SK-N-MC (cell line): ENCODE data around the gene SHROOM3.

ENCODE experiments used
- DNase-seq: peaks from one replicate; pipeline ENCODE4 v3.0.0-alpha.2; 2011; ENCODE audit warnings: low read depth, low spot score
- H3K27ac ChIP-seq: fragments of 200-600 bp; sonication (generic); 2 replicates; pipeline ENCODE4 v1.5.1; 2016; ENCODE audit warnings: mixed run types
- H3K36me3 ChIP-seq: fragments of 200-600 bp; sonication (generic); 2 replicates; pipeline ENCODE4 v1.6.1; 2017; ENCODE audit warnings: antibody characterized with exemption, low read length, mixed read lengths; ENCODE audit not compliant: insufficient read depth
- H3K4me3 ChIP-seq: fragments of 200-600 bp; sonication (generic); 2 replicates; pipeline ENCODE4 v1.5.1; 2016
- H3K9ac ChIP-seq: fragments of 200-600 bp; sonication (generic); 2 replicates; pipeline ENCODE4 v1.8.0; 2017; ENCODE audit warnings: mixed run types, mixed read lengths; ENCODE audit not compliant: insufficient read length
- H3K9me3 ChIP-seq: fragments of 200-600 bp; sonication (generic); 2 replicates; pipeline ENCODE4 v1.6.1; 2017; ENCODE audit warnings: low read depth, mild to moderate bottlenecking, antibody characterized with exemption, low read length, moderate library complexity, mixed read lengths
- EZH2 ChIP-seq: fragments of 200-600 bp; sonication (generic); IDR thresholded peaks from one replicate; pipeline ENCODE4 v1.6.1; 2017; ENCODE audit warnings: antibody characterized with exemption
- FOXP2 ChIP-seq: optimal IDR thresholded peaks from 2 replicates; pipeline ENCODE3; 2011; ENCODE audit warnings: mild to moderate bottlenecking, moderate library complexity; ENCODE audit not compliant: insufficient read depth; ENCODE audit errors: extremely low read length, control extremely low read depth
- POLR2AphosphoS5 ChIP-seq: IDR thresholded peaks from 2 replicates; pipeline ENCODE4 v1.6.1; 2012; ENCODE audit warnings: mild to moderate bottlenecking, low read depth, low read length, borderline replicate concordance

Gene SHROOM3

GRCh38 chr4:76562161-76562560, 127.1 kb downstream of the SHROOM3 start:
- DNase-seq, result no peak
- H3K27ac ChIP-seq, result no peak overlapping the region

GRCh38 chr4:76562836-76563453, 127.9 kb downstream of the SHROOM3 start:
- TF ChIP-seq EZH2, result no peak
- no peak for TF ChIP-seq POLR2AphosphoS5
- TF ChIP-seq FOXP2, result no peak
- H3K4me3 ChIP-seq, result no peak overlapping the region
- H3K9me3 ChIP-seq, result no peaks in the 10 kb centered on the region
- no peak overlapping the region for H3K27ac ChIP-seq
- no peaks in the 10 kb centered on the region for H3K36me3 ChIP-seq
- no peak for DNase-seq
- no peak overlapping the region for H3K9ac ChIP-seq

More at GRCh38 chr4:76562161-76562560, 127.1 kb downstream of the SHROOM3 start:
- Histone ChIP-seq H3K9me3 (no peaks in the 10 kb centered on the region), H3K36me3 (no peaks in the 10 kb centered on the region), H3K4me3 (no peak overlapping the region), H3K9ac (no peak overlapping the region)
- TF ChIP-seq FOXP2, result no peak
- no peak for TF ChIP-seq EZH2
- TF ChIP-seq POLR2AphosphoS5, result no peak

GRCh38 chr4:76563454-76564122, 128.6 kb downstream of the SHROOM3 start:
- Histone ChIP-seq H3K36me3 (no peaks in the 10 kb centered on the region), H3K4me3 (no peak overlapping the region), H3K27ac (no peak overlapping the region), H3K9me3 (no peaks in the 10 kb centered on the region), H3K9ac (no peak overlapping the region)
- TF ChIP-seq POLR2AphosphoS5 (no peak), FOXP2 (no peak), EZH2 (no peak)
- DNase-seq, result no peak

GRCh38 chr4:76564123-76564915, 129.3 kb downstream of the SHROOM3 start:
- no peaks in the 10 kb centered on the region for H3K9me3 ChIP-seq
- no peak for DNase-seq
- H3K27ac ChIP-seq, result no peak overlapping the region
- H3K4me3 ChIP-seq, result no peak overlapping the region
- H3K36me3 ChIP-seq, result no peaks in the 10 kb centered on the region
- TF ChIP-seq POLR2AphosphoS5, result no peak
- TF ChIP-seq EZH2, result no peak
- no peak for TF ChIP-seq FOXP2
- H3K9ac ChIP-seq, result no peak overlapping the region

- TF ChIP-seq EZH2 (no peak), FOXP2 (no peak), POLR2AphosphoS5 (no peak)
- Histone ChIP-seq H3K36me3 (no peaks in the 10 kb centered on the region), H3K4me3 (no peak overlapping the region), H3K9me3 (no peaks in the 10 kb centered on the region), H3K9ac (no peak overlapping the region), H3K27ac (no peak overlapping the region)
- DNase-seq, result no peak
These were observed 133.2 kb downstream of the SHROOM3 start for GRCh38 chr4:76568262-76568661.

GRCh38 chr4:76569225-76569624, 134.2 kb downstream of the SHROOM3 start:
- no peak overlapping the region for H3K27ac ChIP-seq

GRCh38 chr4:76569706-76570105, 134.7 kb downstream of the SHROOM3 start:
- no peaks in the 10 kb centered on the region for H3K9me3 ChIP-seq
- H3K9ac ChIP-seq, result no peak overlapping the region
- no peak for DNase-seq
- H3K36me3 ChIP-seq, result no peaks in the 10 kb centered on the region
- H3K27ac ChIP-seq, result no peak overlapping the region
- no peak for TF ChIP-seq EZH2
- no peak for TF ChIP-seq FOXP2
- TF ChIP-seq POLR2AphosphoS5, result no peak
- H3K4me3 ChIP-seq, result no peak overlapping the region

More at GRCh38 chr4:76569225-76569624, 134.2 kb downstream of the SHROOM3 start:
- Histone ChIP-seq H3K36me3 (no peaks in the 10 kb centered on the region), H3K9ac (no peak overlapping the region), H3K9me3 (no peaks in the 10 kb centered on the region), H3K4me3 (no peak overlapping the region)
- TF ChIP-seq EZH2, result no peak
- no peak for TF ChIP-seq FOXP2
- no peak for TF ChIP-seq POLR2AphosphoS5
- DNase-seq, result no peak

- H3K9ac ChIP-seq, result no peak overlapping the region
- TF ChIP-seq POLR2AphosphoS5, result no peak
- TF ChIP-seq FOXP2, result no peak
- no peak for TF ChIP-seq EZH2
- DNase-seq, result no peak
- no peak overlapping the region for H3K4me3 ChIP-seq
- H3K9me3 ChIP-seq, result no peaks in the 10 kb centered on the region
- no peak overlapping the region for H3K27ac ChIP-seq
- no peaks in the 10 kb centered on the region for H3K36me3 ChIP-seq
These were observed 135.3 kb downstream of the SHROOM3 start for GRCh38 chr4:76570141-76570973.
